COLO668 (cell line): ENCODE measurements around the gene STIP1.

Source experiments
- DNase-seq: peaks from one replicate; lab custom pipeline; 2025; ENCODE audit not compliant: unreplicated experiment; lab: John Stamatoyannopoulos, UW

The STIP1 gene

DNA sequence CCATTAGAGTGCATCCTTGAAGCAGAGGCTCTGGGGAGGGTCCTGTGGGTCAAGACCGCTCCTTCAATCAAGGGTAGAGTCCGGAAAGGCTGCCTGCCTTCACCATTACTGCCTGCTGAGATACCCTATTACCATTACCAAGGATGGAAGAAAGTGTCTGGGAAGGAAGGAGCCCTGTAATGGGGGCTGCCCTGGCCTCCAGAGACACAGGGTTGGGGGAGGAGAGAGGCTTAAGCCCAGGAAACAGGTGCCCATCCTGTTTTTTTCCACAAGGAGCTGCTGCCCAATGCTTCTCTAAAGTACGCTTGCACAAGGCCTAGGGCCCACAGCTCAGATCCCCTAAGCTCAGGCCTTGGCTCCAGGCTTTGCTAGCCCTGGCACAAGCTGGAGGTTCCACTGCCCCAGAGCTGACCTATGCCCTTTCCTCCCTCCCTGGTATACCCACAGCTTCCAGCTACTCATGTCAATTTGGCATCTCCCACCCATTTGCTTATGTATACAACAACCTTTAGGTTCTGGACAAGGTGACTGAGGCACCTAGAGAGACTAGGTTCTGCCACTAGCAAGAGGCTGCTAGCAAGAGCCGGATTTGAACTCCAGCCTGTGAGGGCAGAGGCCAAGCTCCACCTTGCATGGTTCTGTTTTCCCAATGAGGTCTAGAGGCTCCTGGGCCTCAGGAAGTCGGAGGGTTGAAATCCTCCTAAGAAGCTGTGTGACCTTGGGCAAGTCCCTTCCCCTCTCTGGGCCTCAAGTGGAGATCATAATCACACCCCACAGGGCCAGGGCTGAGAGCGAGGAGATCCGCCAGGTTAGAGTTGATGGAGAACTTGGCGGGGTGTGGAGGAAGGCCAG is 63.8 kb downstream of the STIP1 start:
- no peak for DNase-seq

DNA sequence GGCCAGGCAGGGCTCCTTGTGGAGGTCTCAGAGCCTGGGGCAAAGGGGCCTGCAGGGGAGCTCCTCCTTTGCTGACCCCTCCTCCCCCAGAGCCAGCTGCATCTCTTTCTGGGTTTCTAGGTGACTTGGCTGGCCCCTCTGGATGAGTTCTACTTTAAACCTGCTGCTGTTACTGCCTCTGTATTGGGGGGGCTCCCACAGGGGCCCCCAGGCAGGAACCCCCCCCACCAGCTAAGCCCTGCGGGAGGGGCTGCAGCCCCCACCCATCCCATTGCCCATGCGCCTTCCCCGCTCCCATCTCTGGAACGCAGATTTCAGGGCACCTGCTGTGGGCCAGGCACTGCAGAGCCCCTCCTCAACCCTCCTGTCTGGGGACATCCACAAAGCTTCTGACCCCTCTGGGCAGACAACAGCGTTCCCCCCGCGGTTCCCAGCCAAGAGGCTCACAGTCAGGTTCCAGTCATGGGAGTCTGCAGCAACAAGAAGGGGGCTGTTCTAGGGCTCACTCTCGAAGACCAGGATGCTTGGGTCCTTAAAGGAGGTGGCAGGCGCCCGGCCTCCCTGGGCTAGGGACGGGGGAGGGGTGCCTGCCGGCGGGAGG is 64.5 kb downstream of the STIP1 start:
- DNase-seq = no peak

DNA sequence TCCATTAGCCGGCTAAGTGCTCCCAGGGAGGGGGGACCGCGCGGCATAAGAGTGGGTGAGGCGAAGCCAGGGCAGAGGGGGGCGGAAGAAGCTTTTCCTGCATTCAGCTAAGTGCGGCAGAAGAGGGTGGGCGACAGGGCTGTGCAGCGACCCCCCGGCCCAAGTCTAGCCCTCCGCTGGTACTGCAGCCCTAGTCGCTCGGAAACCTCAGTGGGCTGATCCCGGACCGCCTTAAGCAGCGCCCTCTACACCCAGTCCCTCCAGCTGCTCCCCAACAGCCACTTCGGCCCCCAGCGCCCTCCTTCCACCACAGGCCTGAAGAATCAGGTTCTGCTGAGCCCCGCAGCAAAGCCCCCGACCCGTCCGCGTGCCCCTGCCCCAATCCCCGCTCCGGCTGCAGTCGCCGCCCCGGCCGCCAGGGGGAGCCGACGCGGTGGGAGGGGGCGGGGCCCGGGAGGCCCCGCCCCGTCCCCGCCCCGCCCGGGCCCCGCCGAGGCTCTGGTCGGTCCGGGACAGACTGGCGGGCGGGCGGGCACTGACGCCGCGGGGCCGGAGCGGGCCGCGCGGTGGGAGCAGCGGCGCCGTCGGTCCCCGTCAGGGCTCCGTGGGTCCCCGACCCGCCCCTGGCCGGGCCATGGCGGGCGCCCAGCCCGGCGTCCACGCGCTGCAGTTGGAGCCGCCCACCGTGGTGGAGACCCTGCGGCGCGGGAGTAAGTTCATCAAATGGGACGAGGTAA is 65.2 kb downstream of the STIP1 start, which contains the start of gene PLCB3:
TSS of gene PLCB3 (plus strand) at position 515 of the 737 bp plus-strand sequence. CDS start at position 635, 120 bp downstream.
- peak; percentile 47 for DNase-seq

DNA sequence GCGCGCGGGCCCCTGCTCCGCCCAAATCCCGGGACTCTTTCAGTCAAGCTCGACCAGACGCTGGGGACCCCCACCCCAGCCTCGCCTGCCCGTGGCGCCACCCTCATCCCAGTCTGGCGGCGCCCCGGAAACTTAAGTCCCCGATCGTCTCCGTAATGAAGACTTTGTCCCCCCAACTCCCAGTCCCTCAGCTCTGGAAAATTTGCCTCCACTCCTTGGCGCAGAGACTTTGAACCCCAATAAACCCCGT is 65.7 kb downstream of the STIP1 start:
- DNase-seq = no peak

DNA sequence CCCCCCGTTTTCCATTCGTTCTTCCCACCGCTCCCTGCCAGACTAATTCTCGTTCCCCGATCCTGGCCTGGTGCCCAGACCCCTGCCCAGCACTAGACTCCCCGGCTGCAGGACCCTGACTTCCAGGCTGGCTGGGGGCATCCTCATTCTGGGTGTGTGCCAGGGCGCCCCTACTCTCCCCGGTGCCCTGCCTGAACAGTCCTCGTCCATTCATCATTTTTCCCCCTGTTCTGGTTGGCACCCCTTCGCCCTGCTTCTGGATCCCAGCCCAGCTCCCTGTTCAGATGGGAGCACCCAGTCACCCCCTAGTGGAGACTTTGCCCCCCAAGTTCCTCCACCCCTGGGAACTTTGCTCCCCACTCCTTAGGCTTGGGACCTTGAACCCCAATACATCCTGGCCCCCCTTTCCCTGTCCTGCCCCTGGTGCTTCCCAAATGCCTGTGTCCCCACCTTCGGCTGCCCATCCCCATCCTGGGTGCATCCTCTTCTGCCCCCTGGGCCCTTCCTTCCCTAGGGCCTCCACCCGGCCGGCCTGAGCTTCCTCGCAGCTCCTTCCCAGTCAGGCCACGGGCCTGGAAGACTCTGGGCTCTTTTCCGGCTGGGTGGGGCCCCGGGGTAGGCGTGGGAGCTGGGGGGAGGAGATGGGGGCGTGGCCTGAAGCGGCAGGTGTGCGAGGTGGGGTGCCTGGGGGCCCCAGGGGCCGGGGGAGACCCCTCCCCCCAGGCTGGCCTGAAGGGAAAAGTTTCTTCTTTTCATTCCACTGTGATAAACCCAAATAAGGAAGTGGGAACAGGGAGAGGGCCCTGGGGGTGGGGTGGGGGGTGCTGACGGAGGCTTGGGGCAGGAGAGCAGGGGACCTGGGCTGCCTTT is 66.3 kb downstream of the STIP1 start:
- DNase-seq = peak; percentile 43

DNA sequence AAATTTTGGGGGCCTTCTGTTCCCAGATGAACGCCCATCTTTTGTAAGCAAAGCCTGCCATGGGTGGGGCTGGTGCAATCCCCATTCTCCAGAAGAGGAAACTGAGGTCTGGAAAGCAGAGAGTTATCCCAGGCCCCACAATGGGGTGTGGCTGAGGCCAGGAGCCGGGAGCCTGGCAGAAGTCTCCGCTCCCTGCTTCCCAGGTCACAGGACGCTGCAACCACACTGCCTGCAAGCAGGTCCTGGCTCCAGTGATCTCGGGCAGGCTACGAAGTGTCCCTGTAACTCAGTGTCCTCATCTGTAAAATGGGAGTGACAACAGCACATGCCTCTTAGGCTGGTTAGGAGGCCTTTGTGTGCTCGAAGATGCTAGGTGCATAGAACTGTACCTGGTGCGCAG is 67.1 kb downstream of the STIP1 start:
- DNase-seq = no peak

DNA sequence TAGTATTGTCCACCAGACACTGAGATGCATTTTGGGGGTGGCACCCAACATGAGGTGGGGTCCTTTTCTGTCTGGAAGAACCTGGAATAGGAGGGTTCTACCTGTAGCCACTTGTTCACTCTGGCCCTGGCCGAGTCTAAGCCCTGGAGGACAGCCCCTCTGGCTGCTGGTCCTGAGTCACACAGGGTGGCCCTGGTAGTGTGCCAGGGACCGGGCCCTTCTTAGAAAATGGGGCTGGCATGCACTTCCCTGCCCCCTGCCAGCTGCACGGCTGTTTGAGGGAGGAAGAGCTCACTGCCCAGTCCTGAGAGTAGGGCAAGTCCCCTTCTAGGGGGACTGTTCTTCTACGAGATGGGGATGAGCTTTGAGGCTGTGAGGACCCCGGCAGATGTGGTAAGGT is 67.5 kb downstream of the STIP1 start:
- DNase-seq = no peak
